ENCODE data around the gene ZNF468. TPM values are rescaled to one million over a fixed set of nuclear protein-coding genes. Genes with fewer than 3 reads are reported as not detected.
"Not testable (repeated sequence)": the region's sequence is repeated elsewhere in the genome, so short reads cannot be mapped to it uniquely, and the experiment has no call there.

The ZNF468 gene
- 37.2 TPM for total RNA-seq

- peak; percentile 85 for DNase-seq (ENCODE audit: low spot score)
Measured at GRCh38 chr19:52857378-52858191, at the start of gene ZNF468. Gene ZNF468, minus strand, starts transcription at chr19:52857619. Its CDS starts 3,347 bp downstream, at chr19:52854272.

GRCh38 chr19:52904052-52904780, 46.8 kb upstream of the ZNF468 start:
- DNase-seq (ENCODE audit: low spot score) = peak; percentile 42

GRCh38 chr19:52901842-52902241, 44.4 kb upstream of the ZNF468 start:
- DNase-seq (ENCODE audit: low spot score) = no peak

GRCh38 chr19:52898596-52898995, 41.2 kb upstream of the ZNF468 start:
- not testable (repeated sequence) for DNase-seq (ENCODE audit: low spot score)

- DNase-seq (ENCODE audit: low spot score) = no peak
Measured at GRCh38 chr19:52898101-52898500, 40.7 kb upstream of the ZNF468 start.

GRCh38 chr19:52897138-52897935, 39.9 kb upstream of the ZNF468 start, which contains the start of gene ZNF320:
Gene ZNF320, minus strand, starts transcription at chr19:52897635. Its CDS starts 7,380 bp downstream, at chr19:52890255.
- peak; percentile 97 for DNase-seq (ENCODE audit: low spot score)

- peak; percentile 71 for DNase-seq (ENCODE audit: low spot score)
Measured at GRCh38 chr19:52896431-52897137, 39.2 kb upstream of the ZNF468 start.

- DNase-seq (ENCODE audit: low spot score) = no peak
Measured at GRCh38 chr19:52891336-52891735, 33.9 kb upstream of the ZNF468 start.

- no peak for DNase-seq (ENCODE audit: low spot score)
Measured at GRCh38 chr19:52889931-52890330, 32.5 kb upstream of the ZNF468 start.

GRCh38 chr19:52889076-52889475, 31.7 kb upstream of the ZNF468 start:
- DNase-seq (ENCODE audit: low spot score) = no peak

GRCh38 chr19:52880895-52881389, 23.5 kb upstream of the ZNF468 start:
- no peak for DNase-seq (ENCODE audit: low spot score)

GRCh38 chr19:52872996-52873395, 15.6 kb upstream of the ZNF468 start:
- DNase-seq (ENCODE audit: low spot score) = not testable (repeated sequence)

GRCh38 chr19:52871466-52871865, 14.0 kb upstream of the ZNF468 start:
- DNase-seq (ENCODE audit: low spot score) = no peak

GRCh38 chr19:52868031-52868430, 10.6 kb upstream of the ZNF468 start:
- not testable (repeated sequence) for DNase-seq (ENCODE audit: low spot score)

- not testable (repeated sequence) for DNase-seq (ENCODE audit: low spot score)
Measured at GRCh38 chr19:52856540-52857377, 660 bp downstream of the ZNF468 start.

- not testable (repeated sequence) for DNase-seq (ENCODE audit: low spot score)
Measured at GRCh38 chr19:52847352-52847751, 10.1 kb downstream of the ZNF468 start.

- DNase-seq (ENCODE audit: low spot score) = not testable (repeated sequence)
Measured at GRCh38 chr19:52840825-52841465, 16.5 kb downstream of the ZNF468 start.

GRCh38 chr19:52834289-52834688, 23.1 kb downstream of the ZNF468 start:
- DNase-seq (ENCODE audit: low spot score) = not testable (repeated sequence)

GRCh38 chr19:52833541-52833940, 23.9 kb downstream of the ZNF468 start:
- not testable (repeated sequence) for DNase-seq (ENCODE audit: low spot score)

GRCh38 chr19:52829866-52830265, 27.6 kb downstream of the ZNF468 start:
- not testable (repeated sequence) for DNase-seq (ENCODE audit: low spot score)
